ENCODE results near the gene OTUB2. TPM values are rescaled to one million over a fixed set of nuclear protein-coding genes. Genes with fewer than 3 reads are reported as not detected.

OTUB2 gene
- total and polyA plus RNA-seq, 2 of the 8 experiments (the other 6 are each of a cell fraction or from before 2014, with no cell fraction given), result 2.2 to 4.2 TPM

- TF ChIP-seq CEBPB (IDR thresholded peaks at IDR 0.05; ENCODE audit: low read depth, low read length) (no peak), E2F6 (IDR thresholded peaks at IDR 0.05) (peak; percentile 34; the same call in 1 of the 2 replicates), GABPA (IDR thresholded peaks at IDR 0.05; ENCODE audit: borderline replicate concordance, insufficient read depth, low read length) (peak; percentile 85), CTBP2 (IDR thresholded peaks at IDR 0.05; ENCODE audit: borderline replicate concordance, insufficient read depth, insufficient read length, low read length) (no peak), ATF3 (IDR thresholded peaks at IDR 0.05; ENCODE audit: insufficient read depth, low read depth, low read length) (no peak), SUZ12 (IDR thresholded peaks at IDR 0.05; ENCODE audit: low read length) (no peak), ASH2L (IDR thresholded peaks at IDR 0.05; ENCODE audit: low read length) (peak; percentile 92), SP1 (IDR thresholded peaks at IDR 0.05; ENCODE audit: low read depth, low read length) (peak; percentile 73), RBBP5 (IDR thresholded peaks at IDR 0.05; ENCODE audit: borderline replicate concordance, low read depth, low read length) (peak; percentile 79), TAF1 (IDR thresholded peaks at IDR 0.05; ENCODE audit: low read depth, low read length) (peak; percentile 76), POLR2A (IDR thresholded peaks at IDR 0.05; ENCODE audit: control extremely low read depth in 1 of 2, low read depth in 2 of 2, low read length in 2 of 2) (peak in 1 of 2 experiments; percentile 76; a peak in 2 of 3 replicates), SP2 (IDR thresholded peaks at IDR 0.05; ENCODE audit: low read length) (peak; percentile 56), TAF7 (optimal IDR thresholded peaks at IDR 0.05; ENCODE audit: borderline replicate concordance, low read depth, low read length) (no peak), POLR2AphosphoS5 (IDR thresholded peaks at IDR 0.05; ENCODE audit: low read depth, low read length) (peak; percentile 54; the same call in 1 of the 2 replicates), PHF8 (conservative IDR thresholded peaks at IDR 0.05; ENCODE audit: low read depth, low read length) (peak; percentile 68; the same call in 1 of the 2 replicates), YY1 (IDR thresholded peaks at IDR 0.05; ENCODE audit: low read depth, low read length) (0 out of 2 replicates have a peak, but pooled peaks have one; percentile 40), RXRA (IDR thresholded peaks at IDR 0.05; ENCODE audit: insufficient read depth, low read depth, low read length) (no peak)
Measured at GRCh38 chr14:94080621-94081385, 54.7 kb downstream of the OTUB2 start, which contains the start of the genes DDX24 and IFI27L1 (continued).

Measured in H1 (cell line).